Skeletal muscle tissue (tissue), 4 donors: ENCODE data around the gene NOP10. TPM values are rescaled to one million over a fixed set of nuclear protein-coding genes. Genes with fewer than 3 reads are reported as not detected.

Source experiments
- H3K27ac ChIP-seq: one replicate; pipeline ENCODE4 v1.7.0; 2013; ENCODE audit warnings: mild to moderate bottlenecking, low read depth, low read length, inconsistent platforms
- H3K27me3 ChIP-seq, 3 donors: one replicate each; pipeline ENCODE4 v1.7.0; 2013; ENCODE audit warnings: low read length in 3 of 3; ENCODE audit not compliant: control insufficient read depth in 3 of 3, insufficient read depth in 3 of 3
- H3K36me3 ChIP-seq, 3 donors: one replicate each; pipeline ENCODE4 v1.7.0; 2013; ENCODE audit warnings: low read length in 3 of 3; ENCODE audit not compliant: control insufficient read depth in 3 of 3, insufficient read depth in 3 of 3
- H3K4me1 ChIP-seq, 3 donors: one replicate each; pipeline ENCODE4 v1.7.0; 2013; ENCODE audit warnings: low read length in 3 of 3, mild to moderate bottlenecking in 3 of 3; ENCODE audit not compliant: control insufficient read depth in 3 of 3, insufficient read depth in 3 of 3
- H3K4me3 ChIP-seq, 3 donors: one replicate each; pipeline ENCODE4 v1.7.0; 2013; ENCODE audit warnings: low read length in 3 of 3
- H3K9ac ChIP-seq, 3 donors: one replicate each; pipeline ENCODE4 v1.7.0; 2013; ENCODE audit warnings: low read length in 3 of 3, mild to moderate bottlenecking in 3 of 3, moderate library complexity in 2 of 3, low read depth in 1 of 3
- H3K9me3 ChIP-seq, 3 donors: one replicate each; pipeline ENCODE4 v1.7.0; 2013; ENCODE audit warnings: low read length in 3 of 3; ENCODE audit not compliant: control insufficient read depth in 3 of 3
- total RNA-seq: library from RNA; depleted of rRNA; stranded (reverse); fragments of >200 nt; gene quantifications from one replicate; pipeline ENCODE4 v1.2.3, GENCODE V29; 2014
- donor health status: Osteomylitis.

Gene NOP10
- total RNA-seq, 1 donor from 2014 or later: 114 TPM

DNA sequence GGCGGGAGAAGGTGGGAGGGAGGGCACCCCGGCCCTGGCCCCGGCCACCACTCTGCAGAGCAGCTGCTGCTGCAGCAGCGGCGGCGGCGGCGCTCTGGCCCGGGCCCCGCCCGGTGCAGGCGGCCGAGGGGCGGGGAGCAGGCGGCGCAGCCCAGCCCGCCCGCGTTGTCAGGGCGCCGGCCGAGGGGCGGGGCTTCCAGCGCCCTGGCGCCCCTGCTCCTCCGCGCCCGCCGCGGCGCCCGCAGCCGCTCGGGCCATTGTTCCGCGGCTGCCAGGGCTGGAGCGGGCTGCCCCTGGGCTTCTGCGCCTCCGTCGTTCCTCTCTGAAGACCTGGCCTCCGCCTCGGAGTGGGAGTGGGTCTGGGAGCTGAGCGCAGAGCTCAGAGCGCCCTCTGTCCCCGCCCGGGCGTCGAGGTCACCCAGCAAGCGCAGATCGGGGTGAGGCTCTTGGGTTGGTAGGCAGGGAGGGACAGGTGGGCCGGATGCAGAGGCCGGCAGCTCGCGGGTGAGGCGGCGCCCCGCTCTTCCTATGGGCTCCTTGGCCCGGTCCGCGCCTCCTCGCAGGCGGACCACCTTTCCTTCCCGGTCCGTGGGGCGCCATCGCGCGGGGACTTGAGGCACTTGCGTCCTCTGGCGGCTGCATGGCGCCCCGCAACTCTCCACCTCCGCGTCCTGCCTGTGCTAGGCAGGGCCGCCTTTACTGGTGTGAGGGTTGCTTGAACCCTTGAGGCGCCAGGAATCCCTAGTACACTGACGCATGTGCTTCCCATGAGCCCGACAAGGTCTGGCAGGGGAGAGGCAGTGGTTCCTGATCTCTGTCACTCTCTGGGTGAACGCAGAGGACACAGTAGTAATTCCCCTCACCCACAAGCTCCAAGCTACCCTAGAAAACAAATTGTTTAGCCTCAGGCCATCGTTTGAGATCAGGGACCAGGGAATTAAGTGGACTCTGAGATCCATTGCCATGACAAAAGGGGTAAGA, 24.5 kb upstream of the NOP10 start, which contains the start of gene LPCAT4:
TSS of gene LPCAT4 (minus strand) at position 96 of the 981 bp plus-strand sequence. CDS start 96 bp downstream, outside the sequence.
- Histone ChIP-seq H3K4me1 (peaks cover 16 to 26% (median 18%) of the 10 kb centered on the region in 3 donors), H3K27me3 (no peaks in the 10 kb centered on the region), H3K9ac (peak within 1 kb of the TSS; percentile 78 to 96 (median 86)), H3K27ac (peak within 1 kb of the TSS; percentile 85), H3K9me3 (no peaks in the 10 kb centered on the region), H3K36me3 (peaks cover 0 to 3% (median 2%) of the 10 kb centered on the region in 3 donors), H3K4me3 (peak within 1 kb of the TSS; percentile 83 to 97 (median 94))

DNA sequence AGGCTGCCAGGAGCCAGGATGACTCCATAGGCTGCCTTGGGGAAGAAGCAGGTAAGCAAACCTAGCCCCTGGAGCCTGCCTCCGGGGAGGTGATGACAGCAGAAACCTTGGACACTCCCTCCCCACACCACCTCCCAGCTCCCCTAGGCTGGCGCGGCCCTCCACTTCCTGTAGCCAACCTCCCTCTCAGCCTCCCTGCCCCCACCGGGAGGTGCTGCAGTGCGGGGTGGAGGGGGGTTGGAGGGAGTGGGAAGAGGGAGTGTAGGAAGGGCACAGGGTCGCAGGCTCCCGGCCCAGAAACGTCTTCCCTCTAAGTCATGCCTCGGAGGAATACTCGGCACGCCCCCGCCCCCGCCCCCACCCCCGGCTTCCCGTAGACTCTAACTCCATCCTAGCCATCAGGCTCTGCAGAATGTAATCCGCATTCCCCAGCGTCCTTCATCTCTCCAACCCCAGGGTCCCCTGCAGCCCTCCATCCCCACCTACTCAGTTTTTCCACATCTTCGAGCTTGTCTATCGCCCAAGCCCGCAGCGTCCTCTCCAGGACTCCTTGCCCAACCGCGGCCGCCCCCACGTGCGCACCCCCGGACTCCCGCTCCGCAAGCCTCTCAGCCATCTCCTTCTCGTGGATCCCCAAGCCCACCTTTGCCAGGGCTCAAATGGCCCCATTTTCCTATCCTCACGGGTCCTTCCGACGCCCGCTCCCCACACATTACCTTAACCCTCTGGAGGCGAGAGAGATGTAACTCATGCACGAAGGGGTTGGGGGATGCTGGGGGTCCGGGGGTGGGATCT, 23.5 kb upstream of the NOP10 start:
- H3K9ac ChIP-seq: peak overlapping the region; percentile 65 to 79 (median 72)
- no peaks in the 10 kb centered on the region for H3K9me3 ChIP-seq
- H3K4me1 ChIP-seq: peaks cover 16 to 26% (median 18%) of the 10 kb centered on the region in 3 donors
- H3K4me3 ChIP-seq: peak overlapping the region; percentile 82 to 87 (median 83)
- peaks cover 0 to 3% (median 2%) of the 10 kb centered on the region in 3 donors for H3K36me3 ChIP-seq
- H3K27me3 ChIP-seq: no peaks in the 10 kb centered on the region
- peak overlapping the region; percentile 28 for H3K27ac ChIP-seq

DNA sequence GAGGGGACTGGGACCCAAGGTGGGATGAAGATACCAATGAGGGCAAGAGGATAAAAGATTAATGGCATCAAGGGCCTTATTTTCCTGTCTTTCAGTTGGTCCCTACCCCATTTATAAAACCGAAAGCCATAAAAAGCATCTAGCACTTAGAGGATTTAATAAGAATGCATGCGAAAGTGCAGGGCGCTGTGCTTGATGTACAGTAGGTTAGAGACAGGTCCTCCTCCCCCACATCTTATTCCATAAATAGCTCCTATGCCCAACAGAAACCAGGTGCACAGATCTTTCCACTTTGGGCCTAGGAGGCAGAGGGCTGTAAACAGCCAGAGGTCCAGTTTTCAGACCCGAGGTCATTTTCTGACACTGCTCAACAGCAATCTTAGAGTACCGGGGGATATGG, 22.9 kb upstream of the NOP10 start:
- H3K4me3 ChIP-seq: peak overlapping the region; percentile 82 to 87 (median 83)
- peaks cover 21 to 26% (median 23%) of the 10 kb centered on the region in 3 donors for H3K4me1 ChIP-seq
- no peaks in the 10 kb centered on the region for H3K9me3 ChIP-seq
- H3K9ac ChIP-seq: peak overlapping the region; percentile 45 to 79 (median 72)
- H3K27me3 ChIP-seq: no peaks in the 10 kb centered on the region
- H3K27ac ChIP-seq: peak overlapping the region; percentile 28
- peaks cover 0 to 9% (median 2%) of the 10 kb centered on the region in 3 donors for H3K36me3 ChIP-seq

DNA sequence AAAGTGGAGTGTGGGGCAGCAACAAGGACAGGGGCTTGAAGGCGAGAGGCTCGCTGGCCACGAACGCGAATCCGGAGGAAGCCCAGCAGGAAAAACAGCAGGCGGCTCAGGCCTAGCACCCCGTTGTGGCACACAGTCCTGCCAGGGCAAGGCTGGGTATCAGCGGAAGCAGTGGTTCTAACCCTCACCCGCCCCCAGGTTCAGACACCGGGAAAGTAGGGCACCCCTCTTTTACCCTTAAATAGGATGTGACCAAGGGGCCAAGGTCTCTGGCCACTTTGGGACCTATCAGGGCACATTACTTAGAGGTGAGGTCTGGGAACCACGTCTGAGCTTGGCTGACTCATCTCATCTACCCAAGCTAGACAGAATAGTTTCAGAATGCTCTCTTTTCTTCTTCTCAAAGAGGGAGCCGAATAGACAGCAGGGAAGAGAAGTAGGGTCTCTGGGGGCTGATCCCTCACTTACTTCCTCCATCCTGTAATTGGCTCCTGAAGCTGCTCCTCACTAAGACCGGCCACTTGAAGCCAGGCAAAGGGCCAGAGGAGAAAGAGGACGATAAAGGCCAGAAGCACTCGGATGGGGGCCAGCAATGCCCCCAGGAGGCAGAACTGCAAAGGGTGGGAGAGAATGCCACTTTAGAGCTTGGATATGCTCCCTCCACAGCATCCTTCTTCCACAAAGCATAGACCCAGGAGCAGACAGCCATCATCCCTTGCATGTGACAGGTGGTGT, 22.3 kb upstream of the NOP10 start:
- H3K4me1 ChIP-seq: peaks cover 21 to 26% (median 23%) of the 10 kb centered on the region in 3 donors
- H3K9ac ChIP-seq: no peak overlapping the region
- peak overlapping the region in 2 of 3 donors; percentile 14 to 83 for H3K4me3 ChIP-seq
- no peak overlapping the region for H3K27ac ChIP-seq
- no peaks in the 10 kb centered on the region for H3K9me3 ChIP-seq
- peaks cover 4 to 15% (median 5%) of the 10 kb centered on the region in 3 donors for H3K36me3 ChIP-seq
- H3K27me3 ChIP-seq: no peaks in the 10 kb centered on the region

DNA sequence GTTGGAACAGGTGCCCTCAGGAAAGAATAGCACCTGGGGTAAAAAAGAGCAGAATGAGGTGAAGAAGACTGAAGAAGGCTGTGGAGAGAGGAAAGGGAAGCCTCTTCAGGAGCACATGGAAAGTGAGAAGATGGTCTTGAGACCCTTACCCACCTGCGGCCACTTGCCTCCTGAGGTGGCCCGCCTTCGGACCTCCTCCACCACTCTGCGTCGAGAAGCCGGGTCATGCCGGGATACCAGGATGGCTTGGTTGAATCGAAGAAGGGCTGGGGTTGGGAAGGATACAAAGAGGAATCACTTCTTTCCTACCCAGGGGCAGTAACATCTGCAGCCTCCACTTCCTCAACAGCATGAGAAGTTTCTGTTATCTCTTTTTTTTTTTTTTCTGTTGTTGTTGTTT, 21.1 kb upstream of the NOP10 start:
- H3K9me3 ChIP-seq: no peaks in the 10 kb centered on the region
- no peak overlapping the region for H3K4me3 ChIP-seq
- H3K4me1 ChIP-seq: peaks cover 21 to 26% (median 23%) of the 10 kb centered on the region in 3 donors
- no peak overlapping the region for H3K9ac ChIP-seq
- H3K36me3 ChIP-seq: peaks cover 9 to 26% (median 12%) of the 10 kb centered on the region in 3 donors
- no peak overlapping the region for H3K27ac ChIP-seq
- no peaks in the 10 kb centered on the region for H3K27me3 ChIP-seq

DNA sequence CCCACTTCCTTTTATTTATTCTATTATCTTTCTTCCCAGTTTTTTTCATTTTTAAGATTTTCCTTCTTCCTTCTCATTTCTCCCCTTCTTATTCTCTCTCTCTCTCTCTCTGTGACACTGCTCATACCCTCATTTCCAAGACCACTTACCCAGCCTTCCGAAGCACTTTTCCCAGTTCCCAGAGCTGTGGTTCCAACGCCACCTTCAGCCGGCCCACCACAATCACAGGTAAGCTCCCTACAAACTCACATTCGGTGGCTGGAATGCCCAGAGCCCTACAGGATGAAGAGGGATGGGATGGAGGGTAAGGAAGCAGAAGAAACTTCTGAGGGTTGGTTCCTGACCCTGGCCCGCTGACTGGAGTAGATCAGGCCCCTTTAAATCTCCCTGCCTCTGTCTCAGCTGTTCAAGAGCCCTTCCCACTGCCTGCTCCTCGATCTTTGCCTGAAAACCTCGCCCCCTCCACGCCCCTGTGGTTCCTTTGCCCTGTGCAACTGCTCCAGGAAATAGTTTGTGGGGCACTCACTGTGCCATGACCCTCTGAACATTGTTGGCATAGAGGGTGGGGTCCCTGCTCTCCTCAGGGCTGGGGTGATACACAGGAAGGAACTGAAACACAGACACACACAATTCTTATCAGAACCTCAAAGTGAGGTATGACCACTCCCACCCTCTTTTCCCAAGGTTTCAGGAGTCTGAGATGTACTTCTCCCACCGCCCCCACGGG, 19.3 kb upstream of the NOP10 start:
- peaks cover 13 to 36% (median 16%) of the 10 kb centered on the region in 3 donors for H3K36me3 ChIP-seq
- H3K27me3 ChIP-seq: no peaks in the 10 kb centered on the region
- no peak overlapping the region for H3K9ac ChIP-seq
- no peaks in the 10 kb centered on the region for H3K9me3 ChIP-seq
- no peak overlapping the region for H3K4me3 ChIP-seq
- H3K4me1 ChIP-seq: peaks cover 14 to 15% (median 14%) of the 10 kb centered on the region in 3 donors
- no peak overlapping the region for H3K27ac ChIP-seq

DNA sequence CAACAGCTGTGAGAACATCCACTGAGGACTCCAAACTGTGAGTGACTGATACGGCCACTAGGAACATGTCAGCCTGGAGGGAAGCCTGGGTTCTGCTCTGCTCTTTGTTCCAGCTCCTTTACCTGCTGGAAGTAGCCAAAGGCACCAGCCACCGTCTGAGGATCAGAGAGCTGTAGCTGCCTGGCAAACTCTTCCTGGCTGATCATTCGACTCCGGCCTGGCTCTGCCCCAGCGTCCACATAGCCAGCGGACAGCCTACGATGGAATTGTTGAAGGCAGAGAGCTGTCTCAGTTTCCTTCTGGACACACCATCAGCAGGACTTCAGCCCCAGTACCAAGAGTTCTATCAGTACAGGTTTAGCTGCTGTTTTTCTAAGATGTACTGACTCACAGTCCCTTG, 18.3 kb upstream of the NOP10 start:
- Histone ChIP-seq H3K36me3 (peaks cover 16 to 41% (median 16%) of the 10 kb centered on the region in 3 donors), H3K4me3 (no peak overlapping the region), H3K9ac (peak overlapping the region in 1 of 3 donors; percentile 51), H3K4me1 (peaks cover 14 to 15% (median 14%) of the 10 kb centered on the region in 3 donors), H3K27me3 (no peaks in the 10 kb centered on the region), H3K27ac (no peak overlapping the region), H3K9me3 (no peaks in the 10 kb centered on the region)

DNA sequence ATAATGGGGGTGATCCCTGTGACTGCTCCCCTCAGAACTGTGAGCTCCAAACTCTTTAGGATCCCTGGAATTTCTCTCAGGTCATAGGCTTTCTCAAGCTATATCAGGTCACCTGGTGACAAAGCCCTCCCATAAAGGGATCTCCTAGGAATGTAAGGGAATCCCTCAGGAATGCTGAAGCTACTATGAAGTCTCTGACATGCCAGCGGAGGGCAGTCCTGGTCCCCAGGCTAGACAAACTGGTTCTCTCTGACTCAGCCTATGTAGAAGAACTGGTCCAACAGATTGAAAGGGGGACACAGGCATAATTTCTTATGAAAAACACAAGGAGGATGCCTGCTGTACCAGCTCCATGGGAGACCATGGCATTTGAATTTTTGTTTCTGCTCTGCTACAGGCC, 17.4 kb upstream of the NOP10 start:
- H3K27me3 ChIP-seq: no peaks in the 10 kb centered on the region
- no peak overlapping the region for H3K4me3 ChIP-seq
- no peak overlapping the region for H3K27ac ChIP-seq
- H3K9ac ChIP-seq: no peak overlapping the region
- peaks cover 5 to 6% (median 5%) of the 10 kb centered on the region in 3 donors for H3K4me1 ChIP-seq
- H3K9me3 ChIP-seq: no peaks in the 10 kb centered on the region
- H3K36me3 ChIP-seq: peaks cover 16 to 49% (median 17%) of the 10 kb centered on the region in 3 donors

DNA sequence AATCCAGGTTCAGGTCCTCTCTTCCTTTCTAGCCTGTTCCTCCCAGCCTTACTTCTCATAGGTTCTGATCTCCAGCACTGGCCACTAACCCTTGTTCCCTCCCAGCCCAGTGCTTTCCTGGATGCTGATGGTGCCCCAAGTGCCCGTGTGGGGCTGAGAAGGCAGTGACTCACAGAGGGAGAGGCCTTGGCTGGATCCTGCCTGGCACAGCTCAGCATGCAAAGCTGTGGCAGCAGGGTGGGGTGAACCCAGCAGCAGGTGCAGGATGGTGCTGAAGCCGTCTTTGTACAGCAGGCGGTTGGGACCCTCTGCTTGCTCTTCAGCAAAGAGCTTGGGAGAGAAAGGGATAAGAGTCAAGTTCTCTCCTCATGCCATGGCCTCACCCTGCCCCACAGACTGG, 16.5 kb upstream of the NOP10 start:
- Histone ChIP-seq H3K27me3 (no peaks in the 10 kb centered on the region), H3K36me3 (peaks cover 20 to 49% (median 21%) of the 10 kb centered on the region in 3 donors), H3K4me3 (no peak overlapping the region), H3K9me3 (no peaks in the 10 kb centered on the region), H3K27ac (no peak overlapping the region), H3K4me1 (peaks cover 0 to 5% (median 5%) of the 10 kb centered on the region in 3 donors), H3K9ac (no peak overlapping the region)
